HEK293T (cell line): ENCODE results near the gene TESK2.

Source experiments
- CTCF ChIA-PET: fragments of 350-600 bp; formaldehyde crosslinking; extraction: SDS; loops from one replicate; lab custom pipeline; 2021; ENCODE audit warnings: antibody characterized with exemption, inconsistent platforms; lab: Yijun Ruan, JAX
- POLR2A ChIA-PET: fragments of 350-600 bp; formaldehyde crosslinking; extraction: SDS; loops from one replicate; lab custom pipeline; 2020; ENCODE audit warnings: antibody characterized with exemption, inconsistent platforms; lab: Yijun Ruan, JAX
- DNase-seq: peaks from one replicate; pipeline ENCODE4 v3.0.0; 2012; ENCODE audit warnings: mixed read lengths; ENCODE audit errors: extremely low spot score
- ARNT ChIP-seq: fragments of 450-650 bp; IDR thresholded peaks from 2 replicates; pipeline ENCODE4 v1.6.1; 2017; ENCODE audit warnings: mild to moderate bottlenecking
- BHLHE40 ChIP-seq: fragments of 450-650 bp; IDR thresholded peaks from 2 replicates; pipeline ENCODE4 v1.6.1; 2016; ENCODE audit warnings: mild to moderate bottlenecking, moderate library complexity, borderline replicate concordance
- CTBP1 ChIP-seq: fragments of 450-650 bp; IDR thresholded peaks from 2 replicates; pipeline ENCODE4 v1.6.1; 2016; ENCODE audit warnings: borderline replicate concordance
- ELF4 ChIP-seq: fragments of 450-650 bp; IDR thresholded peaks from 2 replicates; pipeline ENCODE4 v1.6.1; 2017; ENCODE audit warnings: antibody characterized with exemption
- FOXA1 ChIP-seq: fragments of 450-650 bp; IDR thresholded peaks from 2 replicates; pipeline ENCODE4 v1.6.1; 2016; ENCODE audit warnings: mild to moderate bottlenecking
- FOXK2 ChIP-seq: fragments of 450-650 bp; IDR thresholded peaks from 2 replicates; pipeline ENCODE4 v1.6.1; 2016; ENCODE audit warnings: mild to moderate bottlenecking
- FOXM1 ChIP-seq: fragments of 450-650 bp; IDR thresholded peaks from 2 replicates; pipeline ENCODE4 v1.6.1; 2017; ENCODE audit warnings: mild to moderate bottlenecking, borderline replicate concordance
- HDGF ChIP-seq: fragments of 450-650 bp; IDR thresholded peaks from 2 replicates; pipeline ENCODE4 v1.6.1; 2017; ENCODE audit warnings: antibody characterized with exemption, borderline replicate concordance
- L3MBTL2 ChIP-seq: fragments of 450-650 bp; conservative IDR thresholded peaks from 2 replicates; pipeline ENCODE4 v1.6.1; 2016; ENCODE audit warnings: mild to moderate bottlenecking
- LEF1 ChIP-seq: fragments of 450-650 bp; IDR thresholded peaks from 2 replicates; pipeline ENCODE4 v1.6.1; 2017; ENCODE audit warnings: mild to moderate bottlenecking, borderline replicate concordance
- NFRKB ChIP-seq: fragments of 450-650 bp; IDR thresholded peaks from 2 replicates; pipeline ENCODE4 v1.6.1; 2016; ENCODE audit warnings: mild to moderate bottlenecking, moderate library complexity
- PKNOX1 ChIP-seq: fragments of 450-650 bp; IDR thresholded peaks from 2 replicates; pipeline ENCODE4 v1.6.1; 2016
- SP1 ChIP-seq: fragments of 450-650 bp; IDR thresholded peaks from 2 replicates; pipeline ENCODE4 v1.6.1; 2017
- SUZ12 ChIP-seq: fragments of 450-650 bp; IDR thresholded peaks from 2 replicates; pipeline ENCODE4 v1.6.1; 2016; ENCODE audit warnings: mild to moderate bottlenecking
- TARDBP ChIP-seq: fragments of 450-650 bp; IDR thresholded peaks from 2 replicates; pipeline ENCODE4 v1.6.1; 2016
- ZNF384 ChIP-seq: fragments of 450-650 bp; IDR thresholded peaks from 2 replicates; pipeline ENCODE4 v1.6.1; 2016

The TESK2 gene

GRCh38 chr1:45348966-45349677 is 141.8 kb downstream of the TESK2 start:
- TF ChIP-seq FOXK2 (no peak), FOXM1 (no peak), FOXA1 (no peak), CTBP1 (no peak), BHLHE40 (no peak), TARDBP (no peak), PKNOX1 (no peak), ELF4 (no peak), ARNT (no peak), LEF1 (no peak), SUZ12 (no peak), NFRKB (no peak), L3MBTL2 (no peak), ZNF384 (no peak), HDGF (no peak), SP1 (no peak)
- DNase-seq = no peak
- CTCF ChIA-PET = interaction anchor here (0.6 to 1.1 kb wide), 3 partner anchors 9 to 23 kb away, joined by 3 to 4 read pairs (median 4); no protein-coding TSS in a partner anchor
- POLR2A ChIA-PET = interaction anchor here (1.3 to 7.8 kb wide), 5 partner anchors 9 to 338 kb away, joined by 3 to 77 read pairs (median 7); partner anchors contain the start of genes CCDC163, HECTD3, MMACHC and MUTYH

- POLR2A ChIA-PET = interaction anchor here (1.1 to 7.8 kb wide), 7 partner anchors 9 to 338 kb away, joined by 3 to 77 read pairs (median 6); partner anchors contain the start of genes CCDC163, HECTD3, MMACHC and MUTYH
- no peak for DNase-seq
- CTCF ChIA-PET = interaction anchor here (1.0 to 1.1 kb wide), 2 partner anchors 10 to 11 kb away, joined by 3 to 4 read pairs; no protein-coding TSS in a partner anchor
- no peak for TF ChIP-seq ZNF384
- no peak for TF ChIP-seq NFRKB
- TF ChIP-seq ELF4 = no peak
- no peak for TF ChIP-seq L3MBTL2
- TF ChIP-seq ARNT = no peak
- TF ChIP-seq LEF1 = no peak
- TF ChIP-seq FOXM1 = no peak
- TF ChIP-seq TARDBP = no peak
- TF ChIP-seq SUZ12 = no peak
- TF ChIP-seq HDGF = no peak
- no peak for TF ChIP-seq CTBP1
- no peak for TF ChIP-seq PKNOX1
Observed at GRCh38 chr1:45348609-45348965, 142.4 kb downstream of the TESK2 start.

GRCh38 chr1:45348020-45348419 is 142.9 kb downstream of the TESK2 start:
- ChIA-PET POLR2A (interaction anchor here (1.1 to 7.8 kb wide), 7 partner anchors 8 to 337 kb away, joined by 3 to 77 read pairs (median 6); partner anchors contain the start of genes CCDC163, HECTD3, MMACHC and MUTYH), CTCF (interaction anchor here (0.6 to 1.7 kb wide), 5 partner anchors 8 to 526 kb away, joined by 3 to 9 read pairs (median 3); no protein-coding TSS in a partner anchor)
- DNase-seq = no peak
- TF ChIP-seq BHLHE40 (no peak), PKNOX1 (no peak), HDGF (no peak), ARNT (no peak), L3MBTL2 (no peak), NFRKB (no peak), LEF1 (no peak), ELF4 (no peak), SP1 (no peak), TARDBP (no peak)

GRCh38 chr1:45346473-45346872 is 144.5 kb downstream of the TESK2 start:
- CTCF ChIA-PET = interaction anchor here (1.7 kb wide), 1 partner anchor 9 kb away, joined by 9 read pairs; no protein-coding TSS in a partner anchor

GRCh38 chr1:45345014-45345413 is 145.9 kb downstream of the TESK2 start:
- CTCF ChIA-PET = no interaction called here
- TF ChIP-seq TARDBP = no peak
- TF ChIP-seq CTBP1 = no peak
- no peak for TF ChIP-seq ZNF384
- TF ChIP-seq FOXK2 = no peak
- no peak for TF ChIP-seq L3MBTL2
- no peak for TF ChIP-seq NFRKB
- no peak for TF ChIP-seq SUZ12
- no peak for TF ChIP-seq PKNOX1
- no peak for TF ChIP-seq HDGF
- TF ChIP-seq FOXA1 = no peak
- TF ChIP-seq BHLHE40 = no peak
- TF ChIP-seq SP1 = no peak
- DNase-seq = no peak
- POLR2A ChIA-PET = interaction anchor here (1.0 kb wide), 1 partner anchor 37 kb away, joined by 3 read pairs; no protein-coding TSS in a partner anchor

More at GRCh38 chr1:45346473-45346872, 144.5 kb downstream of the TESK2 start:
- TF ChIP-seq SP1 (no peak), TARDBP (no peak), ELF4 (no peak), SUZ12 (no peak), BHLHE40 (no peak), NFRKB (no peak), CTBP1 (no peak), FOXM1 (no peak), LEF1 (no peak), ZNF384 (no peak)
- DNase-seq = no peak
- POLR2A ChIA-PET = interaction anchor here (1.0 to 4.0 kb wide), 3 partner anchors 9 to 153 kb away, joined by 4 to 12 read pairs (median 4); partner anchors contain the start of genes CCDC163 and MMACHC
